H1 (cell line): ENCODE data around the gene PNMA6E. TPM values are rescaled to one million over a fixed set of nuclear protein-coding genes. Genes with fewer than 3 reads are reported as not detected.

Experiments used
- CTCF ChIA-PET: fragments of 300-600 bp; sonication (Branson Sonifier 250); formaldehyde crosslinking; loops from one replicate; lab custom pipeline; 2021; ENCODE audit not compliant: partially characterized antibody; lab: Charles Lee
- POLR2A ChIA-PET: fragments of 300-600 bp; sonication (Branson Sonifier 250); formaldehyde crosslinking; loops from one replicate; lab custom pipeline; 2021; ENCODE audit warnings: inconsistent platforms; ENCODE audit not compliant: partially characterized antibody; lab: Charles Lee
- DNase-seq, 2 experiments: peaks; one replicate each; pipeline versions ENCODE4 v3.0.0 to v3.0.0-alpha.2; 2010 to 2022; ENCODE audit warnings: low spot score in 2 of 2, low read depth in 1 of 2, mixed read lengths in 1 of 2
- FAIRE-seq: peaks from 2 replicates; lab custom pipeline; 2011; peaks lifted over from hg19 to GRCh38; lab: Jason Lieb, UNC
- H2AFZ ChIP-seq: 2 replicates; pipeline ENCODE4 v1.8.1; 2012; ENCODE audit warnings: low read length, inconsistent platforms
- H2AK5ac ChIP-seq: 2 replicates; pipeline ENCODE4 v1.6.1; 2013; ENCODE audit warnings: low read depth, low read length
- H2BK120ac ChIP-seq: replicated peaks from 2 replicates; pipeline ENCODE3; 2013; ENCODE audit warnings: low read depth, low read length, inconsistent platforms
- H2BK12ac ChIP-seq: 2 replicates; pipeline ENCODE4 v1.6.1; 2013; ENCODE audit warnings: low read depth, low read length
- H2BK15ac ChIP-seq: 2 replicates; pipeline ENCODE4 v1.6.1; 2013; ENCODE audit warnings: low read length
- H2BK20ac ChIP-seq: 2 replicates; pipeline ENCODE4 v1.6.1; 2013; ENCODE audit warnings: low read length
- H2BK5ac ChIP-seq: 2 replicates; pipeline ENCODE4 v1.6.1; 2013; ENCODE audit warnings: low read depth, low read length
- H3K14ac ChIP-seq: 2 replicates; pipeline ENCODE4 v1.6.1; 2013; ENCODE audit warnings: inconsistent platforms; ENCODE audit not compliant: insufficient read length
- H3K18ac ChIP-seq: 2 replicates; pipeline ENCODE4 v1.6.1; 2013; ENCODE audit warnings: low read length; ENCODE audit errors: extremely low read depth
- H3K23ac ChIP-seq: 2 replicates; pipeline ENCODE4 v1.6.1; 2013; ENCODE audit warnings: inconsistent platforms; ENCODE audit not compliant: insufficient read length
- H3K23me2 ChIP-seq: 2 replicates; pipeline ENCODE4 v1.6.1; 2013; ENCODE audit warnings: low read depth, low read length
- H3K27ac ChIP-seq: 2 replicates; pipeline ENCODE4 v1.6.1; 2011; ENCODE audit warnings: low read depth, low read length, inconsistent platforms
- H3K27me3 ChIP-seq, 4 experiments: replicated peaks in 1 of 4; 1 replicate in 1 of 4; 2 replicates in 3 of 4; pipeline versions ENCODE4 v1.6.1 to v1.8.1; 2011 to 2013; ENCODE audit warnings: low read length in 3 of 4, mild to moderate bottlenecking in 3 of 4, inconsistent platforms in 2 of 4, mixed read lengths in 2 of 4, moderate library complexity in 1 of 4; ENCODE audit not compliant: control insufficient read depth in 3 of 4, insufficient read depth in 3 of 4; ENCODE audit errors: extremely low read depth in 1 of 4
- H3K36me3 ChIP-seq, 4 experiments: 2 replicates each; pipeline versions ENCODE4 v1.6.1 to v1.8.1; 2011 to 2013; ENCODE audit warnings: mild to moderate bottlenecking in 4 of 4, low read length in 3 of 4, moderate library complexity in 2 of 4, control low read depth in 1 of 4, inconsistent platforms in 1 of 4; ENCODE audit not compliant: insufficient read depth in 4 of 4, control insufficient read depth in 2 of 4
- H3K4ac ChIP-seq: replicated peaks from 2 replicates; pipeline ENCODE3; 2013; ENCODE audit warnings: low read length, low read depth, mixed read lengths, inconsistent platforms; ENCODE audit not compliant: insufficient read length
- H3K4me1 ChIP-seq, 4 experiments: replicated peaks in 1 of 4; 1 replicate in 1 of 4; 2 replicates in 3 of 4; pipeline versions ENCODE4 v1.6.1 to v1.8.1; 2011 to 2013; ENCODE audit warnings: low read length in 3 of 4, inconsistent platforms in 2 of 4, mixed read lengths in 1 of 4; ENCODE audit not compliant: insufficient read depth in 4 of 4, control insufficient read depth in 3 of 4
- H3K4me2 ChIP-seq, 2 experiments: 2 replicates each; pipeline versions ENCODE4 v1.6.1 to v1.8.1; 2011 to 2013; ENCODE audit warnings: low read depth in 2 of 2, low read length in 2 of 2, control low read depth in 1 of 2, inconsistent platforms in 1 of 2, mild to moderate bottlenecking in 1 of 2; ENCODE audit not compliant: insufficient read depth in 1 of 2
- H3K4me3 ChIP-seq, 4 experiments: fragments of 200-600, 300-600 bp in 1 of 4; sonication (generic), shearing (Covaris generic), sonication (Bioruptor Twin) in 1 of 4; 2 replicates each; pipeline versions ENCODE4 v1.5.1 to v1.8.1; 2011 to 2016; ENCODE audit warnings: low read length in 4 of 4, low read depth in 3 of 4, control low read depth in 2 of 4, inconsistent platforms in 2 of 4, mild to moderate bottlenecking in 2 of 4, mixed read lengths in 1 of 4, moderate library complexity in 1 of 4; ENCODE audit not compliant: insufficient read depth in 2 of 4; ENCODE audit errors: extremely low read depth in 1 of 4
- H3K56ac ChIP-seq: replicated peaks from 2 replicates; pipeline ENCODE3; 2013; ENCODE audit warnings: low read depth, mild to moderate bottlenecking, mixed read lengths, low read length, inconsistent platforms; ENCODE audit not compliant: insufficient read length
- H3K79me1 ChIP-seq: 2 replicates; pipeline ENCODE4 v1.6.1; 2013; ENCODE audit warnings: low read depth, low read length, control low read depth
- H3K79me2 ChIP-seq, 2 experiments: 2 replicates each; pipeline versions ENCODE4 v1.6.1 to v1.8.1; 2012 to 2013; ENCODE audit warnings: low read length in 2 of 2, mild to moderate bottlenecking in 2 of 2, inconsistent platforms in 1 of 2; ENCODE audit not compliant: insufficient read depth in 2 of 2, control insufficient read depth in 1 of 2
- H3K9ac ChIP-seq, 4 experiments: replicated peaks in 1 of 4; 1 replicate in 1 of 4; 2 replicates in 3 of 4; pipeline versions ENCODE4 v1.6.1 to v1.8.1; 2011 to 2013; ENCODE audit warnings: low read depth in 3 of 4, low read length in 3 of 4, control low read depth in 2 of 4, mild to moderate bottlenecking in 2 of 4, moderate library complexity in 2 of 4, inconsistent platforms in 1 of 4; ENCODE audit errors: extremely low read depth in 1 of 4
- H3K9me3 ChIP-seq, 2 experiments: 2 replicates each; pipeline versions ENCODE4 v1.6.1 to v1.8.1; 2012 to 2013; ENCODE audit warnings: mild to moderate bottlenecking in 2 of 2, moderate library complexity in 2 of 2, control low read depth in 1 of 2, inconsistent platforms in 1 of 2, low read depth in 1 of 2, low read length in 1 of 2, mixed read lengths in 1 of 2; ENCODE audit not compliant: insufficient read depth in 2 of 2
- H4K20me1 ChIP-seq, 2 experiments: replicated peaks in 1 of 2; 2 replicates each; pipeline versions ENCODE3 to v1.8.1; 2011 to 2013; ENCODE audit warnings: inconsistent platforms in 2 of 2, low read length in 2 of 2, mild to moderate bottlenecking in 1 of 2; ENCODE audit not compliant: insufficient read depth in 2 of 2, control insufficient read depth in 1 of 2
- H4K5ac ChIP-seq: 2 replicates; pipeline ENCODE4 v1.6.1; 2013; ENCODE audit warnings: low read length, low read depth, mixed read lengths, inconsistent platforms; ENCODE audit not compliant: insufficient read length
- H4K8ac ChIP-seq: 2 replicates; pipeline ENCODE4 v1.8.0; 2013; ENCODE audit warnings: mild to moderate bottlenecking, moderate library complexity, low read length, inconsistent platforms; ENCODE audit not compliant: insufficient read depth; ENCODE audit errors: extremely low read depth
- H4K91ac ChIP-seq: replicated peaks from 2 replicates; pipeline ENCODE3; 2013; ENCODE audit warnings: low read length, mixed read lengths, inconsistent platforms; ENCODE audit not compliant: insufficient read length
- BCL11A ChIP-seq, 2 experiments: IDR thresholded peaks; one replicate each; pipeline ENCODE4 v1.6.1; 2011; ENCODE audit warnings: low read depth in 2 of 2, low read length in 2 of 2, mild to moderate bottlenecking in 2 of 2
- EZH2 ChIP-seq: fragments of 200-600 bp; sonication (generic); IDR thresholded peaks from 2 replicates; pipeline ENCODE4 v1.7.1; 2012; ENCODE audit warnings: low read depth, mild to moderate bottlenecking, moderate library complexity, low read length, inconsistent platforms; ENCODE audit not compliant: severe bottlenecking
- WGBS, 2 experiments: shearing (Covaris generic) in 1 of 2; methylation state at CpG; one replicate each; pipeline versions ENCODE4 v1.1.6 to v1.1.7; 2013 to 2015; ENCODE audit warnings: low lambda C conversion rate in 2 of 2, mixed read lengths in 2 of 2, inconsistent platforms in 1 of 2, low coverage in 1 of 2, missing lambda C conversion rate in 1 of 2; ENCODE audit not compliant: insufficient replicate concordance in 2 of 2, insufficient coverage in 1 of 2, insufficient read length in 1 of 2; ENCODE audit errors: extremely low coverage in 1 of 2, missing lambda C conversion rate in 1 of 2; 5-methylcytosine and 5-hydroxymethylcytosine counted together
- polyA plus RNA-seq, 7 experiments: library from polyadenylated mRNA; depleted of rRNA in 3 of 7; stranded (reverse) in 5 of 7; unstranded in 2 of 7; fragments of >200 nt in 5 of 7; fragments of 200-250 nt in 2 of 7; gene quantifications; 1 replicate in 5 of 7; 2 replicates in 1 of 7; 4 replicates in 1 of 7; pipeline versions ENCODE4 v1.2.1 to v1.2.3, GENCODE V29; 2011 to 2013; ENCODE audit warnings: missing spikeins in 2 of 7, mixed read lengths in 2 of 7
- total RNA-seq: library from RNA; stranded (reverse); fragmentation: NEBNext Ultra II Directional; extraction: Animal tissue kit (Norgen Biotek cat#: 25700); gene quantifications from 2 replicates; pipeline ENCODE4 v1.2.1, GENCODE V29; 2021

The PNMA6E gene
- total and polyA plus RNA-seq, 2 of the 8 experiments (the other 6 are each of a cell fraction or from before 2014, with no cell fraction given) = not detected

GRCh38 chrX:153441981-153442380, 40.8 kb upstream of the PNMA6E start:
- ChIA-PET CTCF (interaction anchor here (1.5 to 1.9 kb wide), 2 partner anchors 19 to 78 kb away, joined by 3 to 4 read pairs; no protein-coding TSS in a partner anchor), POLR2A (interaction anchor here (0.7 kb wide), 1 partner anchor 272 kb away, joined by 3 read pairs; no protein-coding TSS in a partner anchor)
- no peaks in the 10 kb centered on the region for H3K36me3 ChIP-seq
- no peak overlapping the region for H4K91ac ChIP-seq
- H3K4me2 ChIP-seq = no peak overlapping the region
- H2AK5ac ChIP-seq = no peak overlapping the region
- H3K4ac ChIP-seq = no peak overlapping the region
- no peak overlapping the region for H2BK12ac ChIP-seq
- H2BK15ac ChIP-seq = no peak overlapping the region
- H3K23ac ChIP-seq = no peak overlapping the region
- H3K9me3 ChIP-seq = no peaks in the 10 kb centered on the region
- no peaks in the 10 kb centered on the region for H3K23me2 ChIP-seq
- WGBS, 2 experiments = 87% methylated on average over 9 of the region's 9 CpGs; no CpG with 5 or more reads in 1 of the 2 experiments
- no peaks in the 10 kb centered on the region for H3K79me1 ChIP-seq
- no peak overlapping the region for H2BK120ac ChIP-seq
- H2BK20ac ChIP-seq = no peak overlapping the region
- no peaks in the 10 kb centered on the region for H4K20me1 ChIP-seq
- H2BK5ac ChIP-seq = no peak overlapping the region
- H3K27me3 ChIP-seq = no peaks in the 10 kb centered on the region
- H4K8ac ChIP-seq = no peak overlapping the region
- no peaks in the 10 kb centered on the region for H3K79me2 ChIP-seq
- no peak overlapping the region for H3K27ac ChIP-seq
- no peak for FAIRE-seq
- no peak for DNase-seq
- no peak overlapping the region for H4K5ac ChIP-seq
- no peak overlapping the region for H3K4me3 ChIP-seq
- no peak overlapping the region for H3K14ac ChIP-seq
- no peak overlapping the region for H3K9ac ChIP-seq
- no peak for TF ChIP-seq BCL11A (IDR thresholded peaks at IDR 0.05; ENCODE audit: low read depth in 2 of 2, low read length in 2 of 2)
- no peak for TF ChIP-seq EZH2
- no peak overlapping the region for H3K56ac ChIP-seq
- H3K4me1 ChIP-seq = no peaks in the 10 kb centered on the region
- H2AFZ ChIP-seq = no peak overlapping the region
- no peak overlapping the region for H3K18ac ChIP-seq
